GM12891 (cell line): Measurements from ENCODE around the gene PLXNC1.

Experiments
- PAX5 ChIP-seq: IDR thresholded peaks from 2 replicates; pipeline ENCODE4 v1.6.1; 2011; ENCODE audit warnings: low read length, moderate library complexity, mild to moderate bottlenecking; ENCODE audit not compliant: insufficient read depth, severe bottlenecking
- POLR2A ChIP-seq: IDR thresholded peaks from 2 replicates; pipeline ENCODE4 v1.6.1; 2011; ENCODE audit warnings: low read depth, low read length, control low read depth
- POLR2AphosphoS5 ChIP-seq: IDR thresholded peaks from 2 replicates; pipeline ENCODE4 v1.6.1; 2011; ENCODE audit warnings: low read depth, low read length, control low read depth
- SPI1 ChIP-seq: IDR thresholded peaks from 2 replicates; pipeline ENCODE4 v1.6.1; 2011; ENCODE audit warnings: low read depth, low read length, control low read depth
- TAF1 ChIP-seq: IDR thresholded peaks from 2 replicates; pipeline ENCODE4 v1.6.1; 2011; ENCODE audit warnings: low read depth, low read length, control low read depth

- TF ChIP-seq PAX5: no peak
- no peak for TF ChIP-seq TAF1
- TF ChIP-seq POLR2AphosphoS5: no peak
- no peak for TF ChIP-seq SPI1
- no peak for TF ChIP-seq POLR2A
Observed at GRCh38 chr12:94260717-94261116, 112.3 kb downstream of the PLXNC1 start.
